GM12878 (cell line): Measurements from ENCODE around the gene ARL3. TPM values are rescaled to one million over a fixed set of nuclear protein-coding genes. Genes with fewer than 3 reads are reported as not detected.

Source experiments
- BACH1 ChIP-seq: fragments of 450-650 bp; IDR thresholded peaks from 2 replicates; pipeline ENCODE4 v1.6.1; 2017; ENCODE audit warnings: mild to moderate bottlenecking, borderline replicate concordance
- BHLHE40 ChIP-seq, 2 experiments: fragments of 450-650 bp in 1 of 2; IDR thresholded peaks; 2 replicates each; pipeline ENCODE4 v1.6.1; 2011 to 2017; ENCODE audit warnings: low read depth in 2 of 2, borderline replicate concordance in 1 of 2, improper control_type of control experiment in 1 of 2, low read length in 1 of 2, mild to moderate bottlenecking in 1 of 2
- CUX1 ChIP-seq: IDR thresholded peaks from 2 replicates; pipeline ENCODE4 v1.6.1; 2012; ENCODE audit warnings: improper control_type of control experiment, low read depth, low read length; ENCODE audit not compliant: insufficient replicate concordance
- ELK1 ChIP-seq: IDR thresholded peaks from 2 replicates; pipeline ENCODE4 v1.6.1; 2012; ENCODE audit warnings: low read depth, low read length, improper control_type of control experiment
- EP300 ChIP-seq, 2 experiments: fragments of 150-350 bp in 1 of 2; IDR thresholded peaks; 2 replicates each; pipeline ENCODE4 v1.6.1; 2011 to 2012; ENCODE audit warnings: low read depth in 2 of 2, low read length in 2 of 2, borderline replicate concordance in 1 of 2, improper control_type of control experiment in 1 of 2, inconsistent platforms in 1 of 2; ENCODE audit not compliant: control insufficient read depth in 1 of 2
- IKZF2 ChIP-seq, 2 experiments: fragments of 450-650 bp; IDR thresholded peaks; 2 replicates each; pipeline ENCODE4 v1.6.1; 2017; ENCODE audit warnings: mild to moderate bottlenecking in 2 of 2, moderate library complexity in 2 of 2
- MAX ChIP-seq: IDR thresholded peaks from 2 replicates; pipeline ENCODE4 v1.6.1; 2012; ENCODE audit warnings: low read depth, low read length, improper control_type of control experiment
- MEF2B ChIP-seq: fragments of 450-650 bp; IDR thresholded peaks from 2 replicates; pipeline ENCODE4 v1.6.1; 2018; ENCODE audit warnings: mild to moderate bottlenecking, moderate library complexity; ENCODE audit not compliant: partially characterized antibody, poor library complexity, severe bottlenecking
- MLLT1 ChIP-seq: fragments of 450-650 bp; IDR thresholded peaks from 2 replicates; pipeline ENCODE4 v1.6.1; 2016; ENCODE audit warnings: mild to moderate bottlenecking
- NR2F1 ChIP-seq: fragments of 450-650 bp; conservative IDR thresholded peaks from 2 replicates; pipeline ENCODE4 v1.6.1; 2017; ENCODE audit warnings: mild to moderate bottlenecking
- PKNOX1 ChIP-seq: fragments of 450-650 bp; IDR thresholded peaks from 2 replicates; pipeline ENCODE4 v1.6.1; 2016; ENCODE audit warnings: mild to moderate bottlenecking
- REST ChIP-seq: IDR thresholded peaks from 2 replicates; pipeline ENCODE4 v1.6.1; 2012; ENCODE audit warnings: mild to moderate bottlenecking, low read depth, low read length
- TCF12 ChIP-seq: IDR thresholded peaks from 2 replicates; pipeline ENCODE4 v1.6.1; 2011; ENCODE audit warnings: low read depth, mild to moderate bottlenecking, low read length
- ZNF384 ChIP-seq: IDR thresholded peaks from 2 replicates; pipeline ENCODE4 v1.6.1; 2012; ENCODE audit warnings: low read depth, mild to moderate bottlenecking, low read length, improper control_type of control experiment, borderline replicate concordance
- polyA plus RNA-seq, 11 experiments: library from polyadenylated mRNA; depleted of rRNA in 4 of 11; unstranded in 6 of 11; stranded (reverse) in 5 of 11; fragments of >200 nt; fragmentation: Nextera tagmentation in 4 of 11; fragmentation: Illumina TruSeq in 1 of 11; extraction: Ambion mirVana in 4 of 11; extraction: Trizol in 1 of 11; gene quantifications; 1 replicate in 1 of 11; 2 replicates in 10 of 11; pipeline versions ENCODE4 v1.2.1 to v1.2.3, GENCODE V29; 2011 to 2016; ENCODE audit warnings: inconsistent platforms in 2 of 11, missing spikeins in 2 of 11, low read depth in 1 of 11
- total RNA-seq, 4 experiments: library from RNA; depleted of rRNA in 3 of 4; stranded (reverse); fragments of >200 nt in 3 of 4; fragmentation: Illumina TruSeq in 1 of 4; extraction: Trizol in 1 of 4; gene quantifications; 2 replicates each; pipeline versions ENCODE4 v1.2.1 to v1.2.3, GENCODE V29; 2013 to 2021

Gene ARL3
- total and polyA plus RNA-seq, 10 of the 15 experiments (the other 5 are each of a cell fraction or from before 2014, with no cell fraction given) = 4.9 to 26.1 (median 11.0) TPM

- TF ChIP-seq EP300 (IDR thresholded peaks at IDR 0.05; ENCODE audit: borderline replicate concordance in 1 of 2, control insufficient read depth in 1 of 2, low read depth in 2 of 2, low read length in 2 of 2) = no peak
- peak; percentile 67 for TF ChIP-seq MEF2B
- TF ChIP-seq BHLHE40 (IDR thresholded peaks at IDR 0.05; ENCODE audit: borderline replicate concordance in 1 of 2, low read depth in 2 of 2, low read length in 1 of 2) = peak in 1 of 2 experiments; percentile 71; a peak in 2 of 4 replicates
- peak in 1 of 2 experiments; percentile 57 for TF ChIP-seq IKZF2 (IDR thresholded peaks at IDR 0.05)
- no peak for TF ChIP-seq CUX1
- TF ChIP-seq BACH1 = peak; percentile 43
- TF ChIP-seq ELK1 = no peak
- TF ChIP-seq MAX = peak; percentile 71
- TF ChIP-seq ZNF384 = no peak
- TF ChIP-seq TCF12 = no peak
- peak; percentile 57 for TF ChIP-seq PKNOX1
- peak; percentile 61 for TF ChIP-seq NR2F1
- TF ChIP-seq REST = 0 out of 2 replicates have a peak, but pooled peaks have one; percentile 24
- 0 out of 2 replicates have a peak, but pooled peaks have one; percentile 32 for TF ChIP-seq MLLT1
Observed at GRCh38 chr10:102713814-102714620, at the start of gene ARL3 (continued).
